K562 (cell line): ENCODE data around the gene KBTBD12. TPM values are rescaled to one million over a fixed set of nuclear protein-coding genes. Genes with fewer than 3 reads are reported as not detected.
A peak's percentile ranks its signal among the peaks of the same experiment; 100 is the strongest.

Source experiments
- CTBP1 ChIP-seq: fragments of 450-650 bp; IDR thresholded peaks from 2 replicates; pipeline ENCODE4 v1.6.1; 2016; ENCODE audit warnings: borderline replicate concordance
- HNRNPH1 ChIP-seq: fragments of 200-400 bp; formaldehyde crosslinking; optimal IDR thresholded peaks from 2 replicates; pipeline ENCODE3; 2017; ENCODE audit warnings: low read depth, mild to moderate bottlenecking, low read length, moderate library complexity
- LCOR ChIP-seq: sonication (generic); formaldehyde crosslinking; IDR thresholded peaks from 2 replicates; pipeline ENCODE4 v1.8.0; 2022; ENCODE audit warnings: mild to moderate bottlenecking, missing genetic modification reagents
- MTA1 ChIP-seq: fragments of 450-650 bp; IDR thresholded peaks from 2 replicates; pipeline ENCODE4 v1.6.1; 2017; ENCODE audit warnings: borderline replicate concordance
- NR3C1 ChIP-seq: sonication (generic); formaldehyde crosslinking; IDR thresholded peaks from 2 replicates; pipeline ENCODE4 v1.8.1; 2022; ENCODE audit warnings: missing genetic modification reagents
- NUFIP1 ChIP-seq: fragments of 450-650 bp; IDR thresholded peaks from 2 replicates; pipeline ENCODE4 v1.6.1; 2018; ENCODE audit not compliant: partially characterized antibody
- POLR2H ChIP-seq: IDR thresholded peaks from 2 replicates; pipeline ENCODE4 v1.6.1; 2016; ENCODE audit warnings: missing genetic modification characterization, low read depth, mild to moderate bottlenecking, control low read depth, missing compliant biosample characterization, moderate library complexity
- PYGO2 ChIP-seq: fragments of 450-650 bp; IDR thresholded peaks from 2 replicates; pipeline ENCODE4 v1.6.1; 2016; ENCODE audit warnings: mild to moderate bottlenecking, missing genetic modification characterization, moderate library complexity, missing compliant biosample characterization
- RAD21 ChIP-seq, 2 experiments: fragments of 250-450 bp in 1 of 2; fragments of 450-650 bp in 1 of 2; sonication (Bioruptor Pico) in 1 of 2; formaldehyde crosslinking in 1 of 2; IDR thresholded peaks in 1 of 2; conservative IDR thresholded peaks in 1 of 2; 2 replicates each; pipeline versions ENCODE4 v1.4.0 to v1.8.0; 2020 to 2022; ENCODE audit warnings: mild to moderate bottlenecking in 2 of 2, moderate library complexity in 1 of 2
- RBM15 ChIP-seq: fragments of 200-400 bp; formaldehyde crosslinking; IDR thresholded peaks from 2 replicates; pipeline ENCODE4 v1.6.1; 2018; ENCODE audit warnings: mild to moderate bottlenecking, low read length, moderate library complexity; ENCODE audit not compliant: insufficient read depth
- RFX5 ChIP-seq: IDR thresholded peaks from 2 replicates; pipeline ENCODE4 v1.6.1; 2011; ENCODE audit warnings: low read depth, mild to moderate bottlenecking, improper control_type of control experiment, low read length
- TEAD4 ChIP-seq, 2 experiments: sonication (generic) in 1 of 2; formaldehyde crosslinking in 1 of 2; IDR thresholded peaks; 2 replicates each; pipeline versions ENCODE4 v1.6.1 to v1.8.0; 2012 to 2022; ENCODE audit warnings: borderline replicate concordance in 1 of 2, inconsistent platforms in 1 of 2, low read length in 1 of 2, mild to moderate bottlenecking in 1 of 2, missing genetic modification reagents in 1 of 2
- ZBTB49 ChIP-seq: sonication (generic); formaldehyde crosslinking; IDR thresholded peaks from 2 replicates; pipeline ENCODE4 v1.8.0; 2022; ENCODE audit warnings: missing genetic modification reagents, mild to moderate bottlenecking, borderline replicate concordance
- ZSCAN29 ChIP-seq: fragments of 450-650 bp; IDR thresholded peaks from 2 replicates; pipeline ENCODE4 v1.6.1; 2017
- polyA plus RNA-seq, 8 experiments: library from polyadenylated mRNA; depleted of rRNA in 4 of 8; stranded (reverse) in 5 of 8; unstranded in 3 of 8; fragments of >200 nt; fragmentation: Nextera tagmentation in 2 of 8; fragmentation: Illumina TruSeq in 1 of 8; extraction: Ambion mirVana in 2 of 8; extraction: Trizol in 1 of 8; gene quantifications; 2 replicates each; pipeline versions ENCODE4 v1.2.1 to v1.2.3, GENCODE V29; 2011 to 2014; ENCODE audit warnings: inconsistent platforms in 1 of 8, missing spikeins in 1 of 8
- total RNA-seq, 7 experiments: library from RNA; depleted of rRNA in 6 of 7; stranded (reverse); fragments of >200 nt in 6 of 7; fragmentation: Illumina TruSeq in 2 of 7; extraction: Trizol in 2 of 7; gene quantifications; 2 replicates each; pipeline versions ENCODE4 v1.2.1 to v1.2.3, GENCODE V29; 2011 to 2021; ENCODE audit warnings: low replicate concordance in 1 of 7
- TF ChIP-seq, protein P1 (sequence below), 3 experiments: IDR thresholded peaks in 2 of 3; conservative IDR thresholded peaks in 1 of 3; 2 replicates each; pipeline ENCODE4 v1.5.1; 2011 to 2012; ENCODE audit warnings: low read length in 3 of 3, mild to moderate bottlenecking in 3 of 3, control low read depth in 2 of 3, improper control_type of control experiment in 1 of 3, inconsistent platforms in 1 of 3, low read depth in 1 of 3, mixed read lengths in 1 of 3, moderate library complexity in 1 of 3; ENCODE audit not compliant: insufficient read depth in 2 of 3
- TF ChIP-seq, protein P2 (sequence below), 2 experiments: fragments of 450-650 bp; IDR thresholded peaks; 2 replicates each; pipeline ENCODE4 v1.6.1; 2016
- TF ChIP-seq, protein P3 (sequence below): fragments of 250-450 bp; sonication (Bioruptor Pico); IDR thresholded peaks from 2 replicates; pipeline ENCODE4 v1.8.0; 2022; ENCODE audit warnings: inconsistent platforms
- TF ChIP-seq, protein P4 (sequence below): fragments of 450-650 bp; IDR thresholded peaks from 2 replicates; pipeline ENCODE4 v1.6.1; 2016

KBTBD12 gene
- total and polyA plus RNA-seq, 9 of the 15 experiments (the other 6 are each of a cell fraction or from before 2014, with no cell fraction given) = not detected

GRCh38 chr3:128011140-128011539 lies 96.1 kb downstream of the KBTBD12 start (continued):
- TF ChIP-seq POLR2H (no peak), LCOR (CRISPR knock-in tag) (no peak), PYGO2 (tag) (no peak), ZSCAN29 (no peak), HNRNPH1 (no peak), RAD21 (CRISPR knock-in tag; conservative IDR thresholded peaks at IDR 0.05 in 1 of 2, IDR thresholded peaks at IDR 0.05 in 1 of 2) (peak in 1 of 2 experiments; percentile 49; a peak in 3 of 4 replicates), TEAD4 (IDR thresholded peaks at IDR 0.05; ENCODE audit: low read length) (no peak), TEAD4 (CRISPR knock-in tag; IDR thresholded peaks at IDR 0.05; ENCODE audit: borderline replicate concordance) (no peak), RBM15 (no peak), NUFIP1 (no peak), RFX5 (no peak), MTA1 (no peak), NR3C1 (CRISPR knock-in tag) (no peak), CTBP1 (peak; percentile 72), ZBTB49 (no peak)
- TF ChIP-seq, protein P1, sequence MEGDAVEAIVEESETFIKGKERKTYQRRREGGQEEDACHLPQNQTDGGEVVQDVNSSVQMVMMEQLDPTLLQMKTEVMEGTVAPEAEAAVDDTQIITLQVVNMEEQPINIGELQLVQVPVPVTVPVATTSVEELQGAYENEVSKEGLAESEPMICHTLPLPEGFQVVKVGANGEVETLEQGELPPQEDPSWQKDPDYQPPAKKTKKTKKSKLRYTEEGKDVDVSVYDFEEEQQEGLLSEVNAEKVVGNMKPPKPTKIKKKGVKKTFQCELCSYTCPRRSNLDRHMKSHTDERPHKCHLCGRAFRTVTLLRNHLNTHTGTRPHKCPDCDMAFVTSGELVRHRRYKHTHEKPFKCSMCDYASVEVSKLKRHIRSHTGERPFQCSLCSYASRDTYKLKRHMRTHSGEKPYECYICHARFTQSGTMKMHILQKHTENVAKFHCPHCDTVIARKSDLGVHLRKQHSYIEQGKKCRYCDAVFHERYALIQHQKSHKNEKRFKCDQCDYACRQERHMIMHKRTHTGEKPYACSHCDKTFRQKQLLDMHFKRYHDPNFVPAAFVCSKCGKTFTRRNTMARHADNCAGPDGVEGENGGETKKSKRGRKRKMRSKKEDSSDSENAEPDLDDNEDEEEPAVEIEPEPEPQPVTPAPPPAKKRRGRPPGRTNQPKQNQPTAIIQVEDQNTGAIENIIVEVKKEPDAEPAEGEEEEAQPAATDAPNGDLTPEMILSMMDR (IDR thresholded peaks at IDR 0.05 in 2 of 3, conservative IDR thresholded peaks at IDR 0.05 in 1 of 3; ENCODE audit: insufficient read depth in 2 of 3, low read depth in 1 of 3, low read length in 3 of 3) = peak; percentile 49 to 65 (median 56)
- TF ChIP-seq, protein P2, sequence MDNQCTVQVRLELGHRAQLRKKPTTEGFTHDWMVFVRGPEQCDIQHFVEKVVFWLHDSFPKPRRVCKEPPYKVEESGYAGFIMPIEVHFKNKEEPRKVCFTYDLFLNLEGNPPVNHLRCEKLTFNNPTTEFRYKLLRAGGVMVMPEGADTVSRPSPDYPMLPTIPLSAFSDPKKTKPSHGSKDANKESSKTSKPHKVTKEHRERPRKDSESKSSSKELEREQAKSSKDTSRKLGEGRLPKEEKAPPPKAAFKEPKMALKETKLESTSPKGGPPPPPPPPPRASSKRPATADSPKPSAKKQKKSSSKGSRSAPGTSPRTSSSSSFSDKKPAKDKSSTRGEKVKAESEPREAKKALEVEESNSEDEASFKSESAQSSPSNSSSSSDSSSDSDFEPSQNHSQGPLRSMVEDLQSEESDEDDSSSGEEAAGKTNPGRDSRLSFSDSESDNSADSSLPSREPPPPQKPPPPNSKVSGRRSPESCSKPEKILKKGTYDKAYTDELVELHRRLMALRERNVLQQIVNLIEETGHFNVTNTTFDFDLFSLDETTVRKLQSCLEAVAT (IDR thresholded peaks at IDR 0.05) = no peak
- TF ChIP-seq, protein P3, sequence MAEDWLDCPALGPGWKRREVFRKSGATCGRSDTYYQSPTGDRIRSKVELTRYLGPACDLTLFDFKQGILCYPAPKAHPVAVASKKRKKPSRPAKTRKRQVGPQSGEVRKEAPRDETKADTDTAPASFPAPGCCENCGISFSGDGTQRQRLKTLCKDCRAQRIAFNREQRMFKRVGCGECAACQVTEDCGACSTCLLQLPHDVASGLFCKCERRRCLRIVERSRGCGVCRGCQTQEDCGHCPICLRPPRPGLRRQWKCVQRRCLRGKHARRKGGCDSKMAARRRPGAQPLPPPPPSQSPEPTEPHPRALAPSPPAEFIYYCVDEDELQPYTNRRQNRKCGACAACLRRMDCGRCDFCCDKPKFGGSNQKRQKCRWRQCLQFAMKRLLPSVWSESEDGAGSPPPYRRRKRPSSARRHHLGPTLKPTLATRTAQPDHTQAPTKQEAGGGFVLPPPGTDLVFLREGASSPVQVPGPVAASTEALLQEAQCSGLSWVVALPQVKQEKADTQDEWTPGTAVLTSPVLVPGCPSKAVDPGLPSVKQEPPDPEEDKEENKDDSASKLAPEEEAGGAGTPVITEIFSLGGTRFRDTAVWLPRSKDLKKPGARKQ = no peak
- TF ChIP-seq, protein P4, sequence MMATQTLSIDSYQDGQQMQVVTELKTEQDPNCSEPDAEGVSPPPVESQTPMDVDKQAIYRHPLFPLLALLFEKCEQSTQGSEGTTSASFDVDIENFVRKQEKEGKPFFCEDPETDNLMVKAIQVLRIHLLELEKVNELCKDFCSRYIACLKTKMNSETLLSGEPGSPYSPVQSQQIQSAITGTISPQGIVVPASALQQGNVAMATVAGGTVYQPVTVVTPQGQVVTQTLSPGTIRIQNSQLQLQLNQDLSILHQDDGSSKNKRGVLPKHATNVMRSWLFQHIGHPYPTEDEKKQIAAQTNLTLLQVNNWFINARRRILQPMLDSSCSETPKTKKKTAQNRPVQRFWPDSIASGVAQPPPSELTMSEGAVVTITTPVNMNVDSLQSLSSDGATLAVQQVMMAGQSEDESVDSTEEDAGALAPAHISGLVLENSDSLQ = peak; percentile 45
